Stomach (tissue), 9 donors: ENCODE results near the gene D2HGDH. TPM values are rescaled to one million over a fixed set of nuclear protein-coding genes. Genes with fewer than 3 reads are reported as not detected.

ENCODE experiments used
- DNase-seq, 2 donors: peaks; one replicate each; pipeline versions ENCODE4 v3.0.0 to v3.0.0-alpha.2; 2013 to 2019
- H3K27ac ChIP-seq, 5 donors: fragments of 200-600 bp in 4 of 5; sonication (generic) in 4 of 5; one replicate each; pipeline ENCODE4 v1.5.1; 2013 to 2019; ENCODE audit warnings: mild to moderate bottlenecking in 1 of 5, moderate library complexity in 1 of 5
- H3K27me3 ChIP-seq, 3 donors: fragments of 200-600 bp; sonication (generic); one replicate each; pipeline ENCODE4 v1.5.1; 2017 to 2019; ENCODE audit warnings: mixed run types in 1 of 3
- H3K36me3 ChIP-seq, 4 donors: fragments of 200-600 bp; sonication (generic); 1 replicate in 3 of 4; 2 replicates in 1 of 4; pipeline ENCODE4 v1.5.1; 2016 to 2019
- H3K4me1 ChIP-seq, 4 donors: fragments of 200-600 bp; sonication (generic); one replicate each; pipeline ENCODE4 v1.5.1; 2016 to 2019
- H3K4me3 ChIP-seq, 4 donors: fragments of 200-600 bp; sonication (generic) in 3 of 4; one replicate each; pipeline ENCODE4 v1.5.1; 2016 to 2019; ENCODE audit warnings: mild to moderate bottlenecking in 1 of 4
- H3K9me3 ChIP-seq, 4 donors: fragments of 200-600 bp; sonication (generic); one replicate each; pipeline ENCODE4 v1.5.1; 2016 to 2019
- CTCF ChIP-seq, 7 experiments: fragments of 450-650 bp in 4 of 7; fragments of 200-600 bp in 3 of 7; sonication (generic) in 3 of 7; IDR thresholded peaks; one replicate each; pipeline ENCODE4 v1.5.1; 2016 to 2019; ENCODE audit warnings: antibody characterized with exemption in 7 of 7, control low read depth in 2 of 7, mild to moderate bottlenecking in 1 of 7
- EP300 ChIP-seq: sonication (generic); formaldehyde crosslinking; IDR thresholded peaks from one replicate; pipeline ENCODE4 v1.6.1; 2017; ENCODE audit warnings: antibody characterized with exemption
- POLR2A ChIP-seq, 4 donors: fragments of 450-650 bp; IDR thresholded peaks; one replicate each; pipeline ENCODE4 v1.6.1; 2016; ENCODE audit warnings: antibody characterized with exemption in 4 of 4, control low read depth in 2 of 4, mild to moderate bottlenecking in 1 of 4, moderate library complexity in 1 of 4
- POLR2AphosphoS5 ChIP-seq, 3 donors: sonication (generic); formaldehyde crosslinking; IDR thresholded peaks; one replicate each; pipeline ENCODE4 v1.6.1; 2016; ENCODE audit warnings: antibody characterized with exemption in 3 of 3
- WGBS, 5 donors: extraction: QIAGEN DNeasy Blood & Tissue Kit in 3 of 5; methylation state at CpG; one replicate each; pipeline versions ENCODE4 v1.1.5 to v1.1.7; 2013 to 2018; 5-methylcytosine and 5-hydroxymethylcytosine counted together
- intact Hi-C: fragments of 100-400 bp; cut with DNase I; formaldehyde crosslinking; loops from one replicate; pipeline ENCODE4 v1.15.1; 2023; ENCODE audit warnings: low total_unique reads
- polyA plus RNA-seq, 3 donors: library from polyadenylated mRNA; stranded (reverse); fragments of 200-250 nt; gene quantifications; one replicate each; pipeline ENCODE4 v1.2.3, GENCODE V29; 2013
- total RNA-seq, 5 donors: library from RNA; depleted of rRNA; stranded (reverse); fragments of >200 nt; gene quantifications; one replicate each; pipeline versions ENCODE4 v1.1.0 to v1.2.3, GENCODE V29; 2014 to 2016
- donor health status: healthy with polysubstance abuse.
- donor health status: Bipolar disorder and iron deficiency.
- donor health status: healthy.

Gene D2HGDH
- total and polyA plus RNA-seq, 8 donors, result 17.3 to 369 (median 27.9) TPM

- peaks cover 0 to 8% (median 0%) of the 10 kb centered on the region in 4 donors for H3K36me3 ChIP-seq
- intact Hi-C loops, result no loop called here
- peak overlapping the region; percentile 85 to 93 (median 92) for H3K4me3 ChIP-seq
- 82 to 88% (median 86%) methylated on average over 16 to 23 of the region's 23 CpGs for WGBS, 5 donors
- no peaks in the 10 kb centered on the region for H3K27me3 ChIP-seq
- H3K27ac ChIP-seq, result peak overlapping the region in 4 of 5 donors; percentile 60 to 94 (median 93)
- H3K4me1 ChIP-seq, result peaks cover 5 to 34% (median 17%) of the 10 kb centered on the region in 4 donors
- TF ChIP-seq POLR2A (IDR thresholded peaks at IDR 0.05) (no peak), EP300 (no peak), CTCF (IDR thresholded peaks at IDR 0.05) (no peak), POLR2AphosphoS5 (IDR thresholded peaks at IDR 0.05) (no peak)
- DNase-seq, result no peak
- H3K9me3 ChIP-seq, result no peaks in the 10 kb centered on the region
Measured at GRCh38 chr2:241733391-241734207, 831 bp upstream of the D2HGDH start.

- Histone ChIP-seq H3K9me3 (no peaks in the 10 kb centered on the region), H3K4me1 (peaks cover 5 to 34% (median 17%) of the 10 kb centered on the region in 4 donors), H3K27me3 (no peaks in the 10 kb centered on the region), H3K4me3 (peak overlapping the region; percentile 85 to 93 (median 92)), H3K36me3 (peaks cover 0 to 8% (median 1%) of the 10 kb centered on the region in 4 donors), H3K27ac (peak overlapping the region; percentile 53 to 94 (median 93))
- WGBS, 5 donors, result 0 to 3% (median 1%) methylated on average over 5 to 25 of the region's 25 CpGs
- no peak for DNase-seq
- intact Hi-C loops, result no loop called here
- TF ChIP-seq CTCF (IDR thresholded peaks at IDR 0.05), result no peak
- TF ChIP-seq EP300, result no peak
- no peak for TF ChIP-seq POLR2AphosphoS5 (IDR thresholded peaks at IDR 0.05)
- no peak for TF ChIP-seq POLR2A (IDR thresholded peaks at IDR 0.05)
Measured at GRCh38 chr2:241734208-241734466, 293 bp upstream of the D2HGDH start.

GRCh38 chr2:241736111-241736510, 1.7 kb downstream of the D2HGDH start:
- Histone ChIP-seq H3K36me3 (peaks cover 0 to 11% (median 4%) of the 10 kb centered on the region in 4 donors), H3K4me3 (peak overlapping the region in 1 of 4 donors; percentile 91), H3K4me1 (peaks cover 5 to 52% (median 17%) of the 10 kb centered on the region in 4 donors), H3K27me3 (no peaks in the 10 kb centered on the region), H3K9me3 (no peaks in the 10 kb centered on the region), H3K27ac (no peak overlapping the region)
- intact Hi-C loops, result no loop called here
- TF ChIP-seq POLR2AphosphoS5 (IDR thresholded peaks at IDR 0.05) (no peak), EP300 (no peak), POLR2A (IDR thresholded peaks at IDR 0.05) (no peak), CTCF (IDR thresholded peaks at IDR 0.05) (no peak)
- DNase-seq, result no peak
- 74 to 79% (median 78%) methylated on average over 3 of the region's 3 CpGs for WGBS, 5 donors

GRCh38 chr2:241738040-241738686, 3.7 kb downstream of the D2HGDH start:
- DNase-seq, result no peak
- intact Hi-C loops, result no loop called here

More at GRCh38 chr2:241738040-241738686, 3.7 kb downstream of the D2HGDH start:
- no peak overlapping the region for H3K4me3 ChIP-seq
- H3K4me1 ChIP-seq, result peaks cover 5 to 46% (median 17%) of the 10 kb centered on the region in 4 donors
- H3K36me3 ChIP-seq, result peaks cover 0 to 19% (median 8%) of the 10 kb centered on the region in 4 donors
- no peaks in the 10 kb centered on the region for H3K27me3 ChIP-seq
- WGBS, 5 donors, result 92 to 95% (median 95%) methylated on average over 13 to 17 of the region's 17 CpGs
- no peaks in the 10 kb centered on the region for H3K9me3 ChIP-seq
- TF ChIP-seq CTCF (IDR thresholded peaks at IDR 0.05), result no peak
- no peak for TF ChIP-seq POLR2AphosphoS5 (IDR thresholded peaks at IDR 0.05)
- no peak for TF ChIP-seq POLR2A (IDR thresholded peaks at IDR 0.05)
- no peak for TF ChIP-seq EP300
- no peak overlapping the region for H3K27ac ChIP-seq
